ENCODE results near the gene RNF38. TPM values are rescaled to one million over a fixed set of nuclear protein-coding genes. Genes with fewer than 3 reads are reported as not detected.
"Not testable (repeated sequence)": the region's sequence is repeated elsewhere in the genome, so short reads cannot be mapped to it uniquely, and the experiment has no call there.

The RNF38 gene
- total RNA-seq, 1 experiment from 2014 or later: 14.5 TPM

DNA sequence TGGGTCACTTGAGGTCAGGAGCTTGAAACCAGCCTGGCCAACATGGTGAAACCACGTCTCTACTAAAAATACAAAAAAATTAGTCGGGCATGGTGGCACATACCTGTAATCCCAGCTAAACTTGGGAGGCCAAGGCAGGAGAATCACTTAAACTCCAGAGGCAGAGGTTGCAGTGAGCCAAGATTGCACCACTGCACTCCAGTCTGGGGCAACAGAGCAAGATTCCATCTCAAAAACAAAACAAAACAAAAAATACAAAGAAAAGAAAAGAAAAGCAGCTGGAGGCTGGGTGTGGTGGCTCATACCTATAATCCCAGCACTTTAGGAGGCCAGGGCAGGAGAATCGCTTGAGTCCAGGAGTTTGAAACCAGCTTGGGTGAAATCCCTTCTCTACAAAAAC lies 105.1 kb downstream of the RNF38 start:
- DNase-seq (ENCODE audit: low spot score): not testable (repeated sequence)

- DNase-seq (ENCODE audit: low spot score): no peak
These were observed 106.2 kb downstream of the RNF38 start for GRCh38 chr9:36293918-36294317.

DNA sequence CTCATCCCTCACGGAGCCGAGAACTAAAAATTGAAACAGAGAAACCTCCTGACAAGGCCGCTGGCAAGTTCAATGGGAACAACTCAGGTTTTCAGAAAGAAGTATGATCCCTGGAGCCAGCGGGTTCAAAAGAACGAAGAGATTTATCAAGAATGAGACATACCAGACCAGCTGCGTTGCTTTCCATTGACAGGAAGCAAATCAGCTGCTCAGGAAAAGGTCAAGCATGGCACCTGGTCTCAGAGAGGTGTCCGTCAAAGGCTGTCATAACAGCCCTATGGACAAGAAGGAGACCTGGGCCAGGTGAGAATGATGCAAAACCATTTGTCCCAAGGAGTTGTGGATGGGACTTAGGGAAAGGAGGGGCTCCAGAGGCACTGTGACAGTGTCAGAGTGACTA lies 106.9 kb downstream of the RNF38 start:
- no peak for DNase-seq (ENCODE audit: low spot score)

DNA sequence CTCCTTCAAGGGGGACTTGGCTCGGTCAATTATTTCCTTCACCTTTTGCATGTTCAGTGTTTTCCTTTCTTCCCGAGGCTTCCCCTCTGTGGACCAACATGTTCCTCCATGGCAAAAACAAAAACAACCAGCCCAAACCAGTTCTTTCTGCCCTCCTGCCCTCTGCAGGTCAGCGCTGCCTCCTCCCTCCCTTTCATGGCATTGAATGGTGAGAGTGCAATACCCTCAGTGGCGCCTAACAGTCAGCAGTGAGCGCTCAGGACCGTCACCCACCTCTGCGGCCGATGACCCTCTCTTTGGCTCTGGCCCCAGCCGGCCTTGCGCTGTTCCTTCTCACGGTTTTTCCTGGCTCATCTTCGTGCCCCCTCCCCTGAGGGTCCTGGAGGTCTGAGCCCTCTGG lies 107.4 kb downstream of the RNF38 start:
- no peak for DNase-seq (ENCODE audit: low spot score)

GRCh38 chr9:36290996-36291395 lies 109.1 kb downstream of the RNF38 start:
- DNase-seq (ENCODE audit: low spot score): no peak

DNA sequence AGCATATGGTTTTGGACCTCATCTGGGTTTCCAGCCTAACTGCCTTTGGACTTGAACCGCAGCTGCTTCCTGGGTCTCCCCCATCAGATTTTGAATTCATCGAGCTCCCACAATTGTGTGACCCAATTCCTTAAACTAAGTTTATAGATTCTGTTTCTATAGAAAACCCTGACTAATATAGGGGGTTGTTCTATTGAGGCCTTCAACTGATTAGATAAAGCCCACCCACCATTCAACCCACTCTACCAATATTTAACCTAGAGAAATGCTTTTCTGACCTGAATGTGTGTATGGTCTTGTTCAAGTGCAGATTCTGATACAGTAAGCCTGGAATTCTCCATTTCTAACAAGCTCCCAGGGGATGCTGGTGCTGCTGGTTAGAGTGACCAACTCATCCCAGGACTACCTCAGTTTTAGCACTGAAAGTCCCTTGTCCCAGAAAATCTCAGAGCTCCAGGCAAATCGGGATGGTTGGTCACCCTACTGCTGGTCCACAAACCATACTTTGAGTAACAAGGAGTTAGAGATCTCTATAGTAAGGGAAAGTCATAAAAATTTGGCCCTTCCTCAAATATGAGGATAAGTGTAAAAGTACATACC lies 110.1 kb downstream of the RNF38 start:
- DNase-seq (ENCODE audit: low spot score): no peak

DNA sequence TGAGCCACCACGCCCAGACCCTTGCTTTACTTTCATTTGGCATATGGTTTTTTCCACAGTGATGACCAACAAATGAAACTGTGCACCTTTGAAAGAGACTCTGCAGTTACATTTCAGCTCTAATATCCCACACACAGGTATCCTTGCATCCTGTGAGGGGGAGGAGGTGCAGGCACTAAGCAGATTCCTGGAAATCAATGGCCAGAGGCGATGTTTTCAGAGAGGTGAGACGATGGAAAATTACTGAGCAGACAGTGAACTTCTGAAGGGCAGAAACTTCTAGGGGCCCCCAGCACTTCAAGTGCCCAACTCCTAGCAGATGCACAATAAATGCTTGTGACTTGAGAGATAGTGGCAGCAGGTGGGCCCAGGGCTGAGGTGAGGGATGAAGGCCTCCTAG lies 112.0 kb downstream of the RNF38 start:
- DNase-seq (ENCODE audit: low spot score): no peak

Other genes with a start within 250 kb of the RNF38 start
- 0.17 TPM in 1 of 2 replicates, not detected in the other for gene CCIN, start 230.9 kb downstream of the RNF38 start, total RNA-seq (2014; rRNA removed; shearing (Covaris generic))
- gene CLTA, start 209.3 kb downstream of the RNF38 start, total RNA-seq (2014; rRNA removed; shearing (Covaris generic)): 441 and 475 TPM in 2 replicates
- gene GNE, start 141.8 kb downstream of the RNF38 start, total RNA-seq (2014; rRNA removed; shearing (Covaris generic)): 28.3 and 29.8 TPM in 2 replicates
- gene MELK, start 172.6 kb upstream of the RNF38 start, total RNA-seq (2014; rRNA removed; shearing (Covaris generic)): 78.6 and 94.5 TPM in 2 replicates

Data from H4 (cell line).